GM19328 (cell line): ENCODE measurements around the gene GMDS.

ENCODE experiments used
- ATAC-seq: cut with Tn5 transposase; IDR thresholded peaks from one replicate; pipeline ENCODE4 v1.9.1; 2021; ENCODE audit warnings: mild to moderate bottlenecking, moderate library complexity; ENCODE audit not compliant: unreplicated experiment

GMDS gene

DNA sequence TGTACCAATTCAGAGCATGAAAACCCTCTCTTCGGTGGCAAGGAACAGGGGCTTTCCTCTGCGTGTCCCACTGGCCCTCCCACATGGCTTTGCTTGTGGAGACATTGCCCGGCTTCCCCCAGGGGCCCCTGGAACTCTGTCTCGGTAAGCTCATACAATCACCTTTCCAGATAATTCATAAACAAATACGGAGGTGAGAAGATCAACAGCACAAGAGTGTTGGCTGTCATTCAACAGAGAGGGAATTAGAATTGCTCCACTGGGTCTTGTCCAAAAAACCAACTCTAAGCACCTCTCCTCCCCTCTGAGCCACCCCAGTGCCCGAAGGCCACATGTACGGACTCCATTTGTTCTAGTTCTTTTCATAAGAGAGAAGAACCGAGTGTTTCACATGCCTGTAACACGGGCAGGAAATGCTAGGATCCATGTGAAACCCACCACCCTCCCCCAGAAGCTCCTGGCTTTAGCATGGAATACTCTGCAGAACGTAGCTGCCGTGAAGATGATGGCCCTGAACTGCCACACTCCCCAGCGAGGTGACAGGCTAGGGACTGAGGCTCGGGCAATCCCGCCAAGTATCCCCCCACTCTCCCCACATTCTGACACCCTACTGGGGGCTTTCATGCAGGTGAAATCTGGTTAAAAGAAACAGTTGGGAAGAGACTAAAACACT lies 660.3 kb downstream of the GMDS start:
- ATAC-seq = no peak

DNA sequence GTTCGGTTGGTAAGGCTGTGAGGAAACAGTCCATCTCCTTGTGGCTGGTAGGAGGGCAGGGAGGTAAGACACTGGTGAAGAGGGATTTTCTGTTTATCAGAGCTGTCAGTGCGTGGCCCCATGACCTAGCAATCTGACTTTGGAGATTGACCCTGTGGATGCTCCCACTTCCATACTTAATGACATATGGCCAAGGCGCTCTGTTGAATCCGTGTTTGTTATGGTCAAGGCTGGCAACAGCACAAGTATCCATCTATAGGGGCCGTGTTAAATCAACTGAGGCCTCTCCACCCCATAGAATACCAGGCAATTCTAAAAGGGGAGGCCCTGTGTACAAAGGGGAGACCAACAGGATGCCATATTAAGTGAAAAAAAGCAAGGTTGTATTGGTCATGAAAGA lies 661.3 kb downstream of the GMDS start:
- no peak for ATAC-seq

GRCh38 chr6:1581120-1581991 lies 664.0 kb downstream of the GMDS start:
- ATAC-seq = no peak

GRCh38 chr6:1580585-1580984 lies 664.8 kb downstream of the GMDS start:
- no peak for ATAC-seq

DNA sequence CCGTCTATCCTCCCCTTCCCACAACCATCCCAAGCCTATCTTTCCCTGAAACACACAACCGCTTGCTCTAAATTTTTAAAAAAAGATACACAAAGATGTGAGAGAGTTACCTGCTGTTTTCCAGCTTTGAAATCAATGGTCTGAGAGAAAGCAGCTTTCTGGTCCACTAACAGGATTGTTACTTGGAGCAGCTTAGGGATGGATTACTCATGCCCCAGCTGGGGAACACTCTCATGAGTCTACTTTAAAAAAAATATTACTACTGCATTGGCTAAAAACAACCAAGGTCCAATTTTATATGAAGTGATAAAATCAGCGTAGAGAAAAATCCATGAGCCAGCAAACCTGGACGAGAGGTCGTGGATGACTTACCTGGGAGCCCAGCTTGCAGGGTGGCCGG lies 665.3 kb downstream of the GMDS start:
- no peak for ATAC-seq

- ATAC-seq = no peak
Measured at GRCh38 chr6:1579096-1579495, 666.3 kb downstream of the GMDS start.

GRCh38 chr6:1577896-1578745 lies 667.3 kb downstream of the GMDS start:
- ATAC-seq = no peak

DNA sequence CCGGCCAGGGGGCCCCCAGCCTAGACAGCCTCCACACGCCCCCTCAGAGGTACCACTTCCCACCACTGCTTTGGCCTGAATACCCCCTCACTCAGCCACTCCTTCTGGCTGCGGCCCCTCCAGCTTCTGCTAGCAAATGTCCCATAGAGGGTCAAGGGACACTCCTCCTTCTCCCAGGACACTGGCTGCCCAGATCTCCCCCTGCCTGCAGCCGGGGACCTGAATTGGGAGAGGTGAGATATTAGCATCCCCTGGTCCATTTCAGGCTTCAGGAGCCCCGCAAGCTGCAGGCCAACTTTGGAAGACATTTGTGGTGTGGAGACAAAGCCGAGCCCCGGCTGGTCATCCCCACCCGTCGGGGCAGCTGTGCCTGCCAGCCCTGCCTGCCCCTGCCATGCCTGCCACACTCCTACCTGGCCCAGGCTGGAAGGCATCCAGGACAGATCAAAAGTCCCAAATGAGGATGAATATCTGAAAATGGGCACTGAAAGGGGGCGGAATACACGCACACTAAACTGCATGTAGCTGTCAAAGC lies 668.2 kb downstream of the GMDS start:
- ATAC-seq = no peak

- ATAC-seq = no peak
Measured at GRCh38 chr6:1576711-1577110, 668.7 kb downstream of the GMDS start.

DNA sequence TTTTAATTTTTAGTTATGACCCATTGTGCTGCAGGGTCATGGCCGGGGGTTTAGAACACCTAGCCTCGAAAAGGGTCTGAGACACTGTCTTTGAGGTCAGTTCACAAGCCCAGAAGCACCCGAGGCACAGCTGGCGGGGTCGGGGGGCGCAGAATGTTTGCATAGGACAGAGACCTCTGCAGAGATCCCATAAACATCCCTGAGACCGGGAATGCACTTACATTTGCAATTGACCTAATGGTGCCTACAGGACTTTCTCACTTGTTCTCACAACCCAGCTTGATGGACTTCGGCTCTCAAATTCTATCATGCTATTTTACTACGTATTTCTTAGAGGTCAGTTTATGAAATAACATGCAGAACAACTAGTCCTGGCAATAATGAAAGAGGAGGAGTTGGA lies 669.2 kb downstream of the GMDS start:
- ATAC-seq = no peak

DNA sequence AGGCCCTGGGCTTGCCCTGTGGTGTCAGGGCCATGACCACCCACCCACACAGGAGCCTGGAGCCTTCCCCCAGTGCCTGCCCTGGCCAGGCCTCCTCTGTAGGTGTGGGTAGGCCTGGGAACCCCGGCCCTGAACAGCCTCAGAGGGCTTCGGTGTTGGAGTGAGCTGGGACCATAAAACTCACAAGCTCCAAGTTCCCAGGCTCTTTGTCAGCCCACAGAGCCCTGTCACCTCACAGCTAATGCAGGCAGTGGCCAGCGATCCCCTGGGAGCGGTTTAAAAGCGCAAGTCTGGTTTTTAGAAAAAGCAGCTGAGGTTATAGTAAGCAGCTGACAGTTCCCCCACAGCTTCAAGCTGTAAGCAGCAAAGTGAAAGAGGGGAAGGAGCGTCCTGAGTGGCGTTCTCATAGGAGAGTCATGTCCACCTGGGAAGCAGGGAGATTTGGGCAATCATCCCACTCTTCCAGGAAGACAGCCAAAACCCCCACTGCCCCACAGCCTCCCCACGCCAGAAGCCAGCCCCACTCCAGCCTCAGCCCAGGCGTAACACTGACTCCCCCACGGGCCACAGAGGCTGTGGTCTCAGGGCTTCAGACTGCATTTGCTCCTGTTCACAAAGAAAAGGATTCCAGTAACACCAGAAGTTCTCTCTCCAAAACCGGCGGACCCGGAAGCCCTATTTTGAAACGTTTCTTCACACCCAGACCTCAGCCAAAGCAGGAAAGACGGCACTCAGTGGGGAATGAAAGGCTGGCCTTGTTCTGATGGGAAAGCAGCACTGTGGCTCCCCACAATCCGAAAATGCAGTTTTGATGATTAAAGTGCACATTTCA lies 670.0 kb downstream of the GMDS start:
- ATAC-seq = no peak

GRCh38 chr6:1574890-1575209 lies 670.6 kb downstream of the GMDS start:
- ATAC-seq = no peak

DNA sequence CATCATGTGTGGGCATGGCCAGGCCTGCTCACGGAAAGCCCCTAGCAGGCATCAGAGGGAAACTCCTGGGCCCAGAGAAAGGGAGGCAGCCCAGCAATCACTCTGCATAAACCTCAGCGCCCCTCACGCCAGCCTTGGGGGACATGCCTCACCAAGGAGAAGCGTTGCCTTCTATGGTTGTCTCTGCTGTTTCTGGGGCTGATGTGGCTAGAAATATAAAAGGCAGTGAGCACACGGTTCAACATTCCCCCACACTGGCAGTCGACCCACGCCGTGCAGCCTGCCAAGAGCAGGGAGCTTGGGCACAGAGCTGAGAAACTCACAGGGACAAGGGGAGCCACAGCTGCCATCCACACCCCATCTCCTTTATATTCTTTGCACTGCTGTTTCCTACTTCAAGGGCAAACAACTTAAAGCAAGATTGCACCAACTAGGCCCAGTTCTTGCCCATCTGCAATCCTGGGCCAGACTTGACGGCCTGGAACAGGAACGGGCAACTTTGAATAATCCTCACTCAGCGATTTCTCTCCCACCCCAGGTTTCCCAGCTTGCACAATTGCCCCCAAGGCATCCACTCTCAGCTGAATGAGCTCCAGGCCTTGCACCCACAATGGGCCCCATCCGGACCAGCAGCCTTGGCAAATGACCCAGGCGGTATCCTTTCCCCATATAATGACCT lies 671.2 kb downstream of the GMDS start:
- ATAC-seq = no peak
